ENCODE data around the gene AACS.
"Not testable (repeated sequence)": the region's sequence is repeated elsewhere in the genome, so short reads cannot be mapped to it uniquely, and the experiment has no call there.

Gene AACS

DNA sequence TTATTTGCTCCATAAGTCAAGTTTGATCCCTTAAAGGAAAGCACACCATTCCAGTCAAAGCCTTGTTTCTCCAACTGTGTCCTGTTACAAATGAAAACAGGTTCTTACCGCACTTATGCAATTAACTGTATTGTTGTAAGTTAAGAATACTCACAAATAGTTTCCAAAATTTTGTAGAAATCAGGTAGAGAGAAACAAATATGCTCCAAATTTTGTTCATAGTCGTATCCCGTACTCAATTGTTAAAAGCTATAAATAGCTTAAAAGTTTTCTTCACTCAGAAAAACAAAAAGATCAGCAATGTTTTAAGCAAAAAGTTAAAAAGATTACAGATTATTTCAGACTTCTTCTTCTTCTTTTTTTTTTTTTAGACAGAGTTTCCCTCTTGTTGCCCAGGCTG is 4.0 kb upstream of the AACS start:
- DNase-seq: no peak

DNA sequence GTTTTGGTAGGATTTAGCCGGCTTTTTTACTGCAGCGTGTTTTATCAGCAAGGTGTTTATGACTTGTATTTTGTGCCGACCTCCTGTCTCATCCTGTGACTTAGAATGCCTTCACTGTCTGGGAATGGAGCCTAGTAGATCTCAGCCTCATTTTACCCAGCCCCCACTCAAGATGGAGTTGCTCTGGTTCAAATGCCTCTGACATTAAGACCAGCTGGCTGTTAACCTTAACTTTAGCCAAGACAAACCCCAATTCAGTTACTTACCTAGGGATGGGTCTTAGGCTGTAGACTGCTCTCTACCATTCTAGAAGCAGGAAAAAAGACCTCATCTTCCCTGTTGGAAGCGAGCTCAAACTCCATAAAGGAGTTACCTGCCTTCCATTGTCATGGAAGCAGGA is 1.7 kb upstream of the AACS start:
- not testable (repeated sequence) for DNase-seq

DNA sequence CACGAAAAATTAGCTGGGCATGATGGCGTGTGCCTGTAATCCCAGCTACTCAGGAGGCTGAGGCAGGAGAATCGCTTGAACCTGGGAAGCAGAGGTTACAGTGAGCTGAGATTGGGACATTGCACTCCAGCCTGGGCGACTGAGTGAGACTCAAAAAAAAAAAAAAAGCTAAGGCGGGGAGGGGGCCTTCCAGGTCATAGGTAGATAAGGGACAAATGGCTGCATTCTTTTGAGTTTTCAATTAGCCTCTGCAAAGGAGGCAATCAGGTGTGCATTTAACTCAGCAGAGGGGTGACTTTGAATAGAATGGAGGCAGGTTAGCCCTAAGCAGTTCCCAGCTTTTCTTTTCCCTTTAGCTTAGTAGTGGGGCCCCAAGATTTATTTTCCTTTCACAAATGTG is 743 bp upstream of the AACS start:
- no peak for DNase-seq

DNA sequence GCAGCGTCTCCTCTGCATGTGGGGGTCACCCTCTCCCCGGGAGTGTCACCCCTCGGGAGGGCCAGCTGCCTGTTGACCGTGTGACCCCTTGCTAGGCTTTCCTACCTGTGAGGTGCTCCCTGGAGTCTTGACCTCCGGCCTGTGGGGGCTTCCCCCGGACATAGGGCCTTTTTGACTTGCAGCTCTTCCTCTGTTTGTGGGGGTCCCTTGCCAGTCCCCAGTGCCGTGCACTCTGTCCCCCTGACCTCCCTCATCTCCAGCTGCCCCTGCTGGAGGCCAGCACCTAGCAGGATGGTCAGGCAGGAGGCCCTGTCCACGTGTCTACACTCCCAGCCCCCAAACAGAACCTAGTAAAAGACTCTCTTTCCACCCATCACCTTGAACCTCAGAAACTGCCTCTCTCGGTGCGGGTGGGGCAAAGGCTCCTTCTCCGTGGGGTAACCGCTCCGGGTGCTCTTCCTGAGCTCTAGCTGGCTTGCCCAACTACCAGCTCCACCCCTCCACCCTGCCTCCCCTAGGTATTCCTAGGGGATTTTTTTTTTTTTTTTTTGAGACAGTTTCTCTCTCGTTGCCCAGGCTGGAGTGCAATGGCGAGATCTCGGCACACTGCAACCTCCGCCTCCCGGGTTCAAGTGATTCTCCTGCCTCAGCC is 810 bp downstream of the AACS start:
- DNase-seq: no peak

DNA sequence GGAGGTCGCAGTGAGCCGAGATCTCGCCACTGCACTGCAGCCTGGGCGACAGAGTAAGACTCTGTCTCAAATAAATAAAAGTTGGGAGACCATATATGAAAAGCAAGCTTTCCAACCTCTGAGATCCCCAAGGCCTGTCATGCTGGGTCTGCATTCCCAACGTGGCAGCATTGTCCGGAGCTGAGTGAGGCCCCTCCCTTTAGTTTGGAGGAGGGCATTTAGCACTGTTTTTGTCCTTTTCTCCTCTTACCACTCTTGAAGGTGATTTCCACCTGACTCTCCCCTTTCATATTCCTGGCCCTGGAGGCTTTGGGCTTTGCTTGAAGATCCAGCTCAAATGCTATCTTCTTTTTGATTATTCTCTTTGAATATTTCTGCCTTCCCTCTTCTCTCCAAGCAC is 3.2 kb downstream of the AACS start:
- no peak for DNase-seq

DNA sequence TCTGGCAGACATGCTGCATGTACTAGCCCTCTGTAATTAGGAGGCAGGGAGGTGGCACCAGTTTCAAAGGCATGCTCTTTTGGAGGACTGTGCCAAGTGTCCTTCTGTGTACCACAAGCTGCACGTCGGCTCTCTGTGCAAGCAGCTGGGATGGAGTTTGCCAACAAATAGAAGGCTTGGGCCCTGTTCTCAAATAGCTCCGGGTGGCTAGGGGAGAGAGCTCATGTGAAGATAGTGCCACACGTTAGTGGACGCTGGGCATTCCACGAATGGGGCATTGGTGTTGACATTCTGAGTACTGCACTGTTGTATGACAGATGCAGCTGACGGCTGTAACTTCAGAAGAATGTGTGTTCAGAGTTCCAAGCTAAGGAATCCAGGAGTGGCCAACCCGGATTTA is 4.4 kb downstream of the AACS start:
- DNase-seq: peak; percentile 38

DNA sequence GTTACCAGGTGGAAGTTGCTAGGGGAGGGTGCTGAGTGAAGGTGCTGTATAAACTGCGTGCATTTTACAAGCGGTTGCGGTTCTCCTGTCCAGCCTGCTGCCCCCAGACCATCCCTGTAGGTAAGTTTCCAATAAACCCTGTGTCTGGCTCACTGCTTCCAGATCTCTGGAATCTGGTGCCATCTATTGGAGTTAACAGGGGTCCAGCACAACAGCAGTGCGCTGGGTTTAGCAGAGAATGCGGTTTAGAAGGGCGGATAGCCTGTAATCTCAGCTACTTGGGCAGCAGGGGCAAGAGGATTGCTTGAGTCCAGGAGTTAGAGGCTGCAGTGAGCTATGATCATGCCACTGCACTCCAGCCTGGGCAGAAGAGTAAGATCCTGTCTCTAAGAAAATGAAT is 4.9 kb downstream of the AACS start:
- no peak for DNase-seq

DNA sequence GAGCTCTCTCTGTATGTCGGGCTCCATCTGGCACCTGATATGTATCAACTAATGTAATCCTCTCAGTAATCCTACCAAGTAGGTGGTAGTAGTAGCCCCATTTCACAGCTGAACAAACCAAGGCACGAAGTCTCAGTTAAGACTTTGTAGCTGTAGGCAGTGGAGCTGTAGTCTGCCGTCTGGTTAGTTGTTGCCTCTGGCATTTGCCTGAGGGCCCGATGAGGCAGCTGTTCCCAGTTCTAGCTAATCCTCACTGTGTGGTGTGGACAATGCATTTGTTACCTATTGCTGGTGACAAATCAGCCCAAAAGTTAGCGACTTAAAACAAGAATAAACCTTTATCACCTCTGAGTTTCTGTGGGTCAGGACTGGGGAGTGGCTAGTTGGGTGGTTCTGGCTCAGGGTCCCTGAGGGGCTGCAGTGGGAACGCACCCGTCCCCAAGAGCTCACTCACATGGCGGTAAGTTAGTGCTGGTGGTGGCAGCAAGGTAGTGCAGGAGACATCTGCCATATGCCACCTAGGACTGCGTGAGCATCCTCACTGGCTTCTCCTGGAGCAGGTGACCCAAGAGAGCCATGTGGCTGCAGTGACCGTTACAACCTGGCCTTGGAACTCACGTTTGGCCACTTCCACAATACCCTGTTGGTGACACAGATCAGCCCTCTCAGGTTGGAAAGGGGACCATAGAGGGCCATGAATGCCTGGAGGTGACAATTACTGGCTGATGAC is 5.6 kb downstream of the AACS start:
- no peak for DNase-seq

DNA sequence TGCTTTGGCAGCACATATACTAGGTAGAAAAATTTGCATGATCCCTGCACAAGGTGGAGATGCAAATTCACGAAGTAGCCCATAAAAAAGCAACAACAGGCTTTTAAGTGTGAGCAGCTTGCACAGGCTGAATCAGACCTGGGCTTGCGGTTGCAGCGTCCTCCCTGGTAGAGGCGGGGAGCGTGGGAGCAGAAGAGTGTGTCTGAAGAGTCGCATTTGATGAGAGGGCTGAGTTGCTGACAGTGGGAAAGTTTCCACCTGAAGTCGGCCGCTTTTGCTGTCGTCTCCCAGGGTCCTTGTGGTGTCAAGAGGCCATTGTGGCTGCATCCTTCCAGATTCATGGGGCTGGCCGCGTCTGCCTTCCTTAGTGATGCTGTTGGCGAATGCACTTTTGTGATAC is 6.2 kb downstream of the AACS start:
- no peak for DNase-seq

DNA sequence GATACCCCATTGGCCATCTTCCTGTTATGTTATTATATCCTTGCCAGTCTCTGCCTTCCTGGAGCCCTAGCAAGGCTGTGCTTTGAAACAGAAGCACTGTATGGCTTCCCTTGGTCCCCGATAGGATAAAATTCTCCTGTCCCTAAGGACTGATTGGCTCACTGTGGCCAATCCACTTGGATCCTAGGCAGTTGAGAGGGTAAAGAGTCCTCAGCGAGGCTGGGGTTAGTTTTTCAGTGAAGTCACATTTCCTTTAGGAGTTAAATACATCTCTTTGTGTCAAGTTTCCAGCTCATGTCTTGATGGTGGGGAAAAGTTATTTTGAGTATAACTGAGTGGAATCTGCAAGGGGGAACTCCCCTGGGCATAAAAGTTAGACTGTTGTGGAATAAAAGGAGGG is 7.3 kb downstream of the AACS start:
- no peak for DNase-seq

DNA sequence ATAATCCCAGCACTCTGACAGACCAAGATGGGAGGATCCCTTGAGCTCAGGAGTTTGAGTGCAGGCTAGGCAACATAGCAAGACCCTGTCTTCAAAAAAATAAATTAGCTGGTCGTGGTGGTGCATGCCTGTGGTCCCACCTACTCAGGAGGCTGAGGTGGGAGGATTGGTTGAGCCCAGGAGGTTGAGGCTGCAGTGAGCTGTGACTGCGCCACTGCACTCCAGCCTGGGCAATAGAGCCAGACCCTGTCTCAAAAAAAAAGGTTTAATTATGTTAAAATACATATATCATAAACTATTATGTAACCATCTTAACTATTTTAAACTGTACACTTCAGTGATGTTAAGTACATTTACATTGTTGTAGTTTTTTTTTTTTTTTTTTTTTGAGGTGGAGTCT is 9.1 kb downstream of the AACS start:
- not testable (repeated sequence) for DNase-seq

DNA sequence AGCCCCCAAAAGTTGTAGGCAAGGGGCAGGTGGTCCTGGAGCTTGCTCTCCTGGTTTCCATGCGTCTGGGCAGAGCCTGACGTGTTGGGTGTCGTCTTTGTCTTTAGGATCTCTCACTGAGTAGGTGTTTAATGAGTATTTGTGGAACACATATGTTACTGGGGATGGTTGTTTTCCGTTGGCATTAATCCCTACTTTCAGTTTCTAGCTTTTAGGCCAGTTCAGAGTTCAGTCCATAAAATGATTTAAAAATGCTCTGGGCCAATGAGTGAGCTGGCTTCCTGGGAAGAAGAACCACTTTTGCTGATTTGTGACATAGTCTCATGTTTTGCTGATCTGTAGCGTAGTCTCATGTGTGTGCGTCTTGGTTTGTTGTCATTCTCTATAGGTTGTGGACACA is 10.9 kb downstream of the AACS start:
- DNase-seq: no peak

DNA sequence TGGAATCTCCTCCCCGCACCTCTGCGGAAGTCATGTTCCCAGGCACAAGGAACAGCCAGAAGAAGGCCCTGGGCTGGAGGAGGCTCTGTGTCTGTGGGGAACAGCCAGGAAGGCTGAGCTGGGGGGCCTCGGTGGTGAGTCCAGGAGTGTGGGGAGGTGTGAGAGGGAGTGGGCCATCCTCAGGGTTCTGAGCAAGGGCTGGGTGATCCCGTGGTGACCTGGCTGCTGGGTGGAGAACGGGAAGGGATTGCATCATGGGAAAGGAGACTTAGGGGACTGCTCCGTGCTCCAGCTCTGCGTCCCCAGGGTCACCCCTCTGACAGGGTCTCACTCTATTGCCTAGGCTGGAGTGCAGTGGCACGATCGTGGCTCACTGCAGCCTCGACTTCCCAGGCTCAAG is 13.8 kb downstream of the AACS start:
- DNase-seq: no peak

DNA sequence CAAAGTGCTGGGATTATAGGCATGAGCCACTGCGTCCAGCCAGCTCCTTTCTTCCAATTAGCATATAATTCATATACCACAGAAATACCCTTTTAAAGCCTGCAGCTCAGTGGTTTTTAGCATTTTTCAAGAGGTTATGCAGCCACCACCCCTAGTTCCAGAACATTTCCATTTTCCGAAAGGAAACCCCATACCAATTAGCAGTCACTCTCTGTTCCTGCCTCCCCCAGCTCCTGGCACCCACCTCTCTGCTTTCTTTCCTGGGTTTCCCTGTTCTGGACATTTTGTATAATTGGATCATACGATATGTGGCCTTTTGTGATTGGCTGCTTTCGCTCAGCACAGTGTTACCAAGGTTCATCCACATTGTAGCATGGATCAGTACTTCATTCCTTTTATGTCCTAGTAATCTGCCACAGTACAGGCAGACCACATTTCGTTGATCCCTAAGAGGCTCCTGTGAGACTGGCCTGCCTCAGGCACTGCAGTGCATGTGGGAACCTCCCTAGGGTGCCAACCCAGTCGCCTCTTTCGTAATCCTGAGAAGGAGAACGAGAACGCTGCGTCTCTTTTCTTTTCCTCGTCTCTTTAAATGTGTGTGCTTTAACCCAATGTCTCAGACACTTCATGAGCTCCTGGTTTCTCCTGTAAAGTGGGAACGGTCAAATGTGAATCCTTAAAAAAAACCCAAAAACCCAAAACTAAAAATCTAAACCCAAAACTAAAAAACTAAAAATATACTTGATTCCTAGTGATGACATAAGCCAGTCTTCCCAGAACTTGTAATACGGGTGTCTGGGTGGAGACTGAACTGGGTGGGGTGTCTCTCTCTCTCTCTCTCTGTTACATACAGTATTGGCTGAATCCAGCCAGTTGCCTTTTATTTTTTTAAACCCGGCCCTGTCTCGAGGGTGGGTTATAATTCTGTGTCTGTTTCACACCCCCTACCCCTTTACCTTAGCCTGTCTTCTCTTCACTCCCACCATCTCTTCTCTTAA is 14.7 kb downstream of the AACS start:
- DNase-seq: no peak

DNA sequence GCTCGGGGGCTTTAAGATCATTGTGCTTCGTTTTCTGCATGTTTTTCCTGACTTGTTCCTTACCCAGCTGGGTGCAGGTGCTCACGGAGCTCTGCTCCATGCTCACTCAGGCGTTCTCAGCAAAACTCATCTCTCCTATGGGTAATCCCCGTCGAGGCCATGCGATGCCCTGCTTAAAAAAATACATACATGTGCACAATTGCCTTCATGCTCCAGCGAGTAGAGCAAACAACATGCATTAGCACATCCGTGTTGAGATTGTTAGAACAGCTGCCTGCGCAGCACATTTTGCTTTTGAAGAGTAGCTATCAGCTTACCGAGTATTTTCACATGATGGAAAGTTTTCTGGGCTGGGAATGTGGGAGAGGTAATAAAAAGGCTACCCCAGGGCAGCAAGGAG is 16.2 kb downstream of the AACS start:
- DNase-seq: peak; percentile 98

DNA sequence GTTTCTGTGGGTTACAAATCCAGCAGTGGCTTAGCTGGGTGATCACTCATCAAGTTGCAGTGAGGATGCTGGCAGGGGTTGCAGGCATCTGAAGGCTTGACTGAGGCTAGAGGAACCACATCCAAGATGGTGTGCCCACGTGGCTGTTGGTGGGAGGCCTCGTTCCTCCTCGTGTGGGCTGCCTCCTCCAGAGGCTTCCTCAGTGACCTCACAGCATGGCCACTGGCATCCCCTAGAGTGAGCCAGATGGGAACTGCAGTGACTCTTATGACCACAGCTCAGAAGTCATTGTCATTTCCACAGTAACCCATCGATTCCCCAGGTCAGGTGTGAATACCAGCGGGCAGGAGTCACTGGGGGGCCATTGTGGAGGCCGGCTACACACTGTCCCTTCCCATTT is 17.8 kb downstream of the AACS start:
- no peak for DNase-seq

DNA sequence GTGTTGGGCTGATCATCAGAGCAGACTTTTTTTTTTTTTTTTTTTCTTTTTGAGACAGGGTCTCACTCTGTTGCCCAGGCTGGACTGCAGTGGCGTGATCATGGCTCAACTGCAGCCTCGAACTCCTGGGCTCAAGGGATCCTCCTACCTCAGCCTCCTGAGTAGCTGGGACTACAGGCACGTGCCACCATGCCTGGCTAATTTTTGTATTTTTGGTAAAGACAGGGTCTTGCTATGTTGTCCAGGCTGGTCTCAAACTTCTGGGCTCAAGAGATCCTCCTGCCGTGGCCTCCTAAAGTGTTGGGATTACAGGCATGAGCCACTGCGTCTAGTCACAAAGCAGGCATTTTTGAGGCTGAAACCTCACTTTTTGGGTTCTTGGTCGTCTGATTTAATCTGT is 23.0 kb downstream of the AACS start:
- not testable (repeated sequence) for DNase-seq

DNA sequence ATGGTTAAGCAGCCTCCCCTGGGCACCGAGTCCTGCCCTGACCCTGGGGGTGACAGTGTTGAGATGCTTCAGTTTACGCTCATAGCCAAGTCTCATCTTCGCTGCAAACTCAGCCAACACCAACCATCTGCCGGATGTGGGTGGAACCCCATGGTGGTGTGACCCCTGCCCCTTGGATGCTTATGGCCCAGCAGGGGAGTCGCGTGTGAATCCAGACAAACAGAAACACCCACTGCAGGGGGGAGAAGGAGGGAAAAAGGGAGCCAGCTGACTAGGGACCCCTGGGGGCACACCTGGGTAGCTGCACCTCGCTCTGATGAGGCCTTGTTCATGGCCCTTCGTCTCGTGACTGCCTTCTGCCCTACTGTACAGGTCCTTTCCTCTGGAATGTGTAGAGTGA is 23.8 kb downstream of the AACS start:
- DNase-seq: no peak

DNA sequence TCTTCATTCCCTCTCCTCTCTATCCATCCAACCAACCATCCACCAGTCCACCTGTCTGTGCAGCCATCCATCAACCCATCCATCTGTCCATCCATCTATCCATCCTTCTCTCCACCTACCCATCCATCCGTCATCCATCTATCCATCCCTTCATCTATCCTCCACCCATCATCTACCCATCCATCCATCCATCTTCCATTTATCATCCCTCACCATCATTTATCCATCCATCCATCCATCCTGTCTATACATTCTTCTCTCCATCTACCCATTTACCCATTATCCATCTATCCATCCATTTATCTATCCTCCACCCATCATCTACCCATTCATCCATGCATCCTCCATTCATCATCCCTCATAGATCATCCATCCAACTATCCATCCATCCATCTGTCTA is 24.4 kb downstream of the AACS start:
- DNase-seq: no peak

DNA sequence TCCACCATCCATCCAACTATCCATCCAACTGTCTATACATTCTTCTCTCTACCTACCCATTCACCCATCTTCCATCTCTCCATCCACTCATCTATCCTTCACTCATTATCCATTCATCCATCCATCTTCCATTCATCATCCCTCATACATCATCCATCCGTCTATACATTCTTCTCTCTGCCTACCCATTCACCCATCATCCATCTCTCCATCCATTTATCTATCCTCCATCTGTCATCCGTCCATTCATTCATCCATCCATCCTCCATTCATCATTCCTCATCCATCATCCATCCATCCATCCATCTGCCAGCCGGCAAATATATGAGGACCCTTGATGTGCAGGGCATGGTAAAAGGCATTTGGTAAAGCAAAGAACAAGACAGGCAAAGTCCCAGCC is 25.2 kb downstream of the AACS start:
- DNase-seq: no peak

DNA sequence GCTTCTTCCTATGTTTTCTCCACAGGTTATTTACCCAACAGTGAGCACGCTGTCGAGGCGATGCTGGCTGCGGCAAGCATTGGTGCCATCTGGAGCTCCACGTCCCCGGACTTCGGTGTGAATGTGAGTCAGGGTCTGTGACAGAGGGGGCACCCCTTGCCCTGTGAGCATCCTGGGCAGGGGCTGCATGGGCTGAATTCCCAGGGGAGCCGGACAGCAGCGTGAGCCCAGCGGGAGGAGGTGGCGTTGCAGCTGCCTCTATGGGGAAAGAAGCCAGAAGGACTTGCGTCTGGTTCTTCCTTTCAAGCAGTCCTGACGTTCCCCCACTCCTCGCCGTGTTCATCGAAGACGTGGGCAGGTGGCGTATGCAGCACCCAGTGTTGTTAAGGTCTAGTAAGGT is 26.2 kb downstream of the AACS start:
- no peak for DNase-seq

DNA sequence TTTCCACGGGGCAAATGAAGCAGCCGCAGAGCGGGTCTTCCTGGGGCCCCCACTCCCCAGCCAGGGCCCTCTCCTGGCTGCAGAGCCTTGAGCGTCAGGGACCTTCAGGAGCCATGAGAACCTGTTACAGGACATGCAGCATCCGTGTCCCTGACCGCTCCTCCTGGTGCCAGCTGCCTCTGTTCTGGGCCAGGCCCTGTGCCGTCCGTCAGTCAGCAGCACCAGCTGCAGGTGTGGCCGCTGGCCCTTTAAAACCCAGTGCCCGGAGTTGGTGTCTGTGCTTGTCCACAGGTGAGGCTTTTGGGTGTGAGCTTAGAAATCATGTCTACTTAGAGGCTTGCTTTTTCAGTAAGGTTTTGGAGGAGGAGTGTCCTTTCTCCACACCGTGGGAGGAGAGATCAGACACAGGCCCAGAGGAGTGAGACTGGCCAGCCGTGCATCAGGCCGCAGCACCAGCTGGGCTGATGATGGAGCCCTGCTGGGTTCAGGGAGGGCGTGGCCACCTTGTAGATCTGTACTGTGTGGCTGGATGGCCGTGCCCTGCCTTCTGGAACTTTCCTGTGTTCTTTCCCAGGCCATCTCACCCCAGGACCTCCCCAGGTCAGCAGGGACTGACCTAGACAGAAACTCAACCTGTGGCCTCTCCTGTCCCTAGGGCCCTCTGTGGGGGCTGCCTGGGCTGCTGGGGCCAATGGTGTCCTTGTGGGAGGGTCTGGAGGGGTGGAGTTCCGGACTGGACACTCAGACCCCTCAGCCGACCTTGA is 27.1 kb downstream of the AACS start:
- DNase-seq: no peak

All from NCI-H2029 treated with DMSO at 0.1 percent for 48 hours (cell line).